ENCODE measurements around the gene TANGO6. TPM values are rescaled to one million over a fixed set of nuclear protein-coding genes. Genes with fewer than 3 reads are reported as not detected.
"Not testable (repeated sequence)": the region's sequence is repeated elsewhere in the genome, so short reads cannot be mapped to it uniquely, and the experiment has no call there.

Gene TANGO6
- total RNA-seq, 1 experiment from 2014 or later: 16.7 TPM

GRCh38 chr16:69048328-69049120, 205.2 kb downstream of the TANGO6 start:
- Histone ChIP-seq H3K4me3 (ENCODE audit: insufficient read depth, low read depth, low read length) (no peak overlapping the region), H3K27me3 (ENCODE audit: control insufficient read depth, insufficient read depth, low read length) (no peaks in the 10 kb centered on the region), H3K36me3 (replicated peaks; ENCODE audit: control insufficient read depth, insufficient read depth, low read length) (no peaks in the 10 kb centered on the region)
- DNase-seq: no peak

- Histone ChIP-seq H3K36me3 (replicated peaks; ENCODE audit: control insufficient read depth, insufficient read depth, low read length) (no peaks in the 10 kb centered on the region), H3K27me3 (ENCODE audit: control insufficient read depth, insufficient read depth, low read length) (no peaks in the 10 kb centered on the region), H3K4me3 (ENCODE audit: insufficient read depth, low read depth, low read length) (no peak overlapping the region)
- no peak for DNase-seq
These were observed 205.8 kb downstream of the TANGO6 start for GRCh38 chr16:69049146-69049545.

- no peak overlapping the region for H3K4me3 ChIP-seq (ENCODE audit: insufficient read depth, low read depth, low read length)
- no peaks in the 10 kb centered on the region for H3K36me3 ChIP-seq (replicated peaks; ENCODE audit: control insufficient read depth, insufficient read depth, low read length)
- no peaks in the 10 kb centered on the region for H3K27me3 ChIP-seq (ENCODE audit: control insufficient read depth, insufficient read depth, low read length)
- DNase-seq: no peak
These were observed 206.5 kb downstream of the TANGO6 start for GRCh38 chr16:69049603-69050375.

GRCh38 chr16:69051517-69051830, 208.1 kb downstream of the TANGO6 start:
- not testable (repeated sequence) for DNase-seq; H3K36me3 ChIP-seq (replicated peaks; ENCODE audit: control insufficient read depth, insufficient read depth, low read length); H3K27me3 ChIP-seq (ENCODE audit: control insufficient read depth, insufficient read depth, low read length); H3K4me3 ChIP-seq (ENCODE audit: insufficient read depth, low read depth, low read length)

GRCh38 chr16:69055008-69055407, 211.7 kb downstream of the TANGO6 start:
- Histone ChIP-seq H3K4me3 (ENCODE audit: insufficient read depth, low read depth, low read length) (no peak overlapping the region), H3K36me3 (replicated peaks; ENCODE audit: control insufficient read depth, insufficient read depth, low read length) (no peaks in the 10 kb centered on the region), H3K27me3 (ENCODE audit: control insufficient read depth, insufficient read depth, low read length) (no peaks in the 10 kb centered on the region)
- no peak for DNase-seq

GRCh38 chr16:69055980-69056379, 212.6 kb downstream of the TANGO6 start:
- no peak for DNase-seq
- Histone ChIP-seq H3K27me3 (ENCODE audit: control insufficient read depth, insufficient read depth, low read length) (no peaks in the 10 kb centered on the region), H3K36me3 (replicated peaks; ENCODE audit: control insufficient read depth, insufficient read depth, low read length) (no peaks in the 10 kb centered on the region), H3K4me3 (ENCODE audit: insufficient read depth, low read depth, low read length) (no peak overlapping the region)

- no peak overlapping the region for H3K4me3 ChIP-seq (ENCODE audit: insufficient read depth, low read depth, low read length)
These were observed 213.1 kb downstream of the TANGO6 start for GRCh38 chr16:69056421-69056820.

GRCh38 chr16:69057400-69058378, 214.4 kb downstream of the TANGO6 start:
- no peaks in the 10 kb centered on the region for H3K36me3 ChIP-seq (replicated peaks; ENCODE audit: control insufficient read depth, insufficient read depth, low read length)
- no peak for DNase-seq
- no peaks in the 10 kb centered on the region for H3K27me3 ChIP-seq (ENCODE audit: control insufficient read depth, insufficient read depth, low read length)
- H3K4me3 ChIP-seq (ENCODE audit: insufficient read depth, low read depth, low read length): no peak overlapping the region

More at GRCh38 chr16:69056421-69056820, 213.1 kb downstream of the TANGO6 start:
- no peaks in the 10 kb centered on the region for H3K27me3 ChIP-seq (ENCODE audit: control insufficient read depth, insufficient read depth, low read length)
- no peaks in the 10 kb centered on the region for H3K36me3 ChIP-seq (replicated peaks; ENCODE audit: control insufficient read depth, insufficient read depth, low read length)
- DNase-seq: no peak

GRCh38 chr16:69063491-69063890, 220.2 kb downstream of the TANGO6 start:
- DNase-seq; H3K27me3 ChIP-seq (ENCODE audit: control insufficient read depth, insufficient read depth, low read length); H3K4me3 ChIP-seq (ENCODE audit: insufficient read depth, low read depth, low read length); H3K36me3 ChIP-seq (replicated peaks; ENCODE audit: control insufficient read depth, insufficient read depth, low read length): not testable (repeated sequence)

- DNase-seq: no peak
- Histone ChIP-seq H3K36me3 (replicated peaks; ENCODE audit: control insufficient read depth, insufficient read depth, low read length) (no peaks in the 10 kb centered on the region), H3K4me3 (ENCODE audit: insufficient read depth, low read depth, low read length) (no peak overlapping the region), H3K27me3 (ENCODE audit: control insufficient read depth, insufficient read depth, low read length) (no peaks in the 10 kb centered on the region)
These were observed 220.9 kb downstream of the TANGO6 start for GRCh38 chr16:69064124-69064763.

GRCh38 chr16:69064764-69065313, 221.5 kb downstream of the TANGO6 start:
- H3K27me3 ChIP-seq (ENCODE audit: control insufficient read depth, insufficient read depth, low read length): no peaks in the 10 kb centered on the region

GRCh38 chr16:69069504-69069903, 226.2 kb downstream of the TANGO6 start:
- no peaks in the 10 kb centered on the region for H3K27me3 ChIP-seq (ENCODE audit: control insufficient read depth, insufficient read depth, low read length)
- no peaks in the 10 kb centered on the region for H3K36me3 ChIP-seq (replicated peaks; ENCODE audit: control insufficient read depth, insufficient read depth, low read length)
- no peak for DNase-seq
- no peak overlapping the region for H3K4me3 ChIP-seq (ENCODE audit: insufficient read depth, low read depth, low read length)

More at GRCh38 chr16:69064764-69065313, 221.5 kb downstream of the TANGO6 start:
- Histone ChIP-seq H3K36me3 (replicated peaks; ENCODE audit: control insufficient read depth, insufficient read depth, low read length) (no peaks in the 10 kb centered on the region), H3K4me3 (ENCODE audit: insufficient read depth, low read depth, low read length) (no peak overlapping the region)
- no peak for DNase-seq

GRCh38 chr16:69071036-69071435, 227.7 kb downstream of the TANGO6 start:
- no peak overlapping the region for H3K4me3 ChIP-seq (ENCODE audit: insufficient read depth, low read depth, low read length)
- no peaks in the 10 kb centered on the region for H3K36me3 ChIP-seq (replicated peaks; ENCODE audit: control insufficient read depth, insufficient read depth, low read length)
- H3K27me3 ChIP-seq (ENCODE audit: control insufficient read depth, insufficient read depth, low read length): no peaks in the 10 kb centered on the region
- DNase-seq: no peak

- H3K4me3 ChIP-seq (ENCODE audit: insufficient read depth, low read depth, low read length): no peak overlapping the region
- DNase-seq: no peak
- H3K27me3 ChIP-seq (ENCODE audit: control insufficient read depth, insufficient read depth, low read length): no peaks in the 10 kb centered on the region
These were observed 229.3 kb downstream of the TANGO6 start for GRCh38 chr16:69072640-69072974.

More at GRCh38 chr16:69072640-69072974, 229.3 kb downstream of the TANGO6 start:
- no peaks in the 10 kb centered on the region for H3K36me3 ChIP-seq (replicated peaks; ENCODE audit: control insufficient read depth, insufficient read depth, low read length)

All from H7 (cell line).